H1 (cell line): ENCODE data around the gene CD300H. TPM values are rescaled to one million over a fixed set of nuclear protein-coding genes. Genes with fewer than 3 reads are reported as not detected.

Experiments
- CREB1 ChIP-seq: IDR thresholded peaks from 2 replicates; pipeline ENCODE4 v1.6.1; 2012; ENCODE audit warnings: inconsistent platforms
- RAD21 ChIP-seq, 2 experiments: IDR thresholded peaks in 1 of 2; conservative IDR thresholded peaks in 1 of 2; 2 replicates each; pipeline ENCODE4 v1.6.1; 2011; ENCODE audit warnings: low read depth in 2 of 2, low read length in 2 of 2, improper control_type of control experiment in 1 of 2, inconsistent platforms in 1 of 2, mild to moderate bottlenecking in 1 of 2, moderate library complexity in 1 of 2
- SAP30 ChIP-seq: fragments of 300-600 bp; sonication (generic); IDR thresholded peaks from 2 replicates; pipeline ENCODE4 v1.7.1; 2012; ENCODE audit warnings: low read length, moderate library complexity, mild to moderate bottlenecking, inconsistent platforms; ENCODE audit not compliant: insufficient read depth, insufficient replicate concordance
- SP2 ChIP-seq: IDR thresholded peaks from 2 replicates; pipeline ENCODE4 v1.6.1; 2012; ENCODE audit warnings: mild to moderate bottlenecking, low read length, inconsistent platforms
- SRF ChIP-seq: IDR thresholded peaks from 2 replicates; pipeline ENCODE4 v1.6.1; 2011; ENCODE audit warnings: mild to moderate bottlenecking, low read depth, low read length, moderate library complexity
- polyA plus RNA-seq, 7 experiments: library from polyadenylated mRNA; depleted of rRNA in 3 of 7; stranded (reverse) in 5 of 7; unstranded in 2 of 7; fragments of >200 nt in 5 of 7; fragments of 200-250 nt in 2 of 7; gene quantifications; 1 replicate in 5 of 7; 2 replicates in 1 of 7; 4 replicates in 1 of 7; pipeline versions ENCODE4 v1.2.1 to v1.2.3, GENCODE V29; 2011 to 2013; ENCODE audit warnings: missing spikeins in 2 of 7, mixed read lengths in 2 of 7
- total RNA-seq: library from RNA; stranded (reverse); fragmentation: NEBNext Ultra II Directional; extraction: Animal tissue kit (Norgen Biotek cat#: 25700); gene quantifications from 2 replicates; pipeline ENCODE4 v1.2.1, GENCODE V29; 2021

Gene CD300H
- total and polyA plus RNA-seq, 2 of the 8 experiments (the other 6 are each of a cell fraction or from before 2014, with no cell fraction given): not detected

- TF ChIP-seq RAD21 (IDR thresholded peaks at IDR 0.05 in 1 of 2, conservative IDR thresholded peaks at IDR 0.05 in 1 of 2; ENCODE audit: low read depth in 2 of 2, low read length in 2 of 2) (no peak), SAP30 (no peak), CREB1 (no peak), SRF (no peak), SP2 (no peak)
These were observed 49.4 kb upstream of the CD300H start (continued) for GRCh38 chr17:74616696-74617095.
